Aorta (tissue), 5 donors: ENCODE data around the gene HNRNPH2. TPM values are rescaled to one million over a fixed set of nuclear protein-coding genes. Genes with fewer than 3 reads are reported as not detected.

Experiments
- ATAC-seq: fragments of 200-7000 bp; cut with Tn5 transposase; one replicate; pipeline ENCODE4 v1.9.1; 2022; ENCODE audit warnings: moderate library complexity; ENCODE audit not compliant: low FRiP score
- DNase-seq, 2 donors: peaks; one replicate each; pipeline ENCODE4 v3.0.0-alpha.2; 2020
- H3K27ac ChIP-seq, 2 donors: one replicate each; pipeline ENCODE4 v1.5.1; 2013; ENCODE audit warnings: low read length in 2 of 2, mild to moderate bottlenecking in 2 of 2, moderate library complexity in 2 of 2, control low read depth in 1 of 2, inconsistent platforms in 1 of 2, low read depth in 1 of 2
- H3K27me3 ChIP-seq, 2 donors: one replicate each; pipeline ENCODE4 v1.6.1; 2013; ENCODE audit warnings: control low read depth in 1 of 2, low read length in 1 of 2, mild to moderate bottlenecking in 1 of 2, moderate library complexity in 1 of 2; ENCODE audit not compliant: insufficient read depth in 2 of 2, control insufficient read depth in 1 of 2
- H3K36me3 ChIP-seq, 2 donors: one replicate each; pipeline ENCODE4 v1.6.1; 2013; ENCODE audit warnings: control low read depth in 1 of 2, low read length in 1 of 2, mild to moderate bottlenecking in 1 of 2; ENCODE audit not compliant: insufficient read depth in 2 of 2, control insufficient read depth in 1 of 2
- H3K4me1 ChIP-seq, 2 donors: one replicate each; pipeline ENCODE4 v1.6.1; 2013; ENCODE audit warnings: low read length in 2 of 2, control low read depth in 1 of 2, mild to moderate bottlenecking in 1 of 2, moderate library complexity in 1 of 2; ENCODE audit not compliant: insufficient read depth in 2 of 2, control insufficient read depth in 1 of 2
- H3K4me3 ChIP-seq, 2 donors: one replicate each; pipeline ENCODE4 v1.5.1; 2013; ENCODE audit warnings: low read length in 2 of 2, control low read depth in 1 of 2, mild to moderate bottlenecking in 1 of 2
- H3K9me3 ChIP-seq: one replicate; pipeline ENCODE4 v1.6.1; 2013; ENCODE audit warnings: mild to moderate bottlenecking, low read length; ENCODE audit not compliant: control insufficient read depth
- WGBS, 2 donors: extraction: QIAGEN DNeasy Blood & Tissue Kit; methylation state at CpG; one replicate each; pipeline ENCODE4 v1.1.7; 2013; 5-methylcytosine and 5-hydroxymethylcytosine counted together
- intact Hi-C, 2 donors: fragments of 100-400 bp; cut with DNase I; formaldehyde crosslinking; loops; one replicate each; pipeline versions ENCODE4 v1.14.2 to v1.15.0; 2022
- polyA plus RNA-seq, 2 donors: library from polyadenylated mRNA; stranded (reverse); fragments of 200-250 nt; gene quantifications; one replicate each; pipeline ENCODE4 v1.2.3, GENCODE V29; 2013
- total RNA-seq, 2 donors: library from RNA; stranded (reverse); fragmentation: NEBNext Ultra II Directional; extraction: Animal tissue kit (Norgen Biotek cat#: 25700); gene quantifications; one replicate each; pipeline ENCODE4 v1.2.1, GENCODE V29; 2021
- donor health status: healthy with polysubstance abuse.
- donor health status: Bipolar disorder and iron deficiency.
- donor health status: DM: no; HTN: no; CAD: no.
- donor health status: DM: no; HTN: no; CAD: no.
- donor health status: DM: yes; HTN: yes; CAD: no.

HNRNPH2 gene
- total and polyA plus RNA-seq, 4 donors, result 49.3 to 53.1 (median 52.0) TPM

DNA sequence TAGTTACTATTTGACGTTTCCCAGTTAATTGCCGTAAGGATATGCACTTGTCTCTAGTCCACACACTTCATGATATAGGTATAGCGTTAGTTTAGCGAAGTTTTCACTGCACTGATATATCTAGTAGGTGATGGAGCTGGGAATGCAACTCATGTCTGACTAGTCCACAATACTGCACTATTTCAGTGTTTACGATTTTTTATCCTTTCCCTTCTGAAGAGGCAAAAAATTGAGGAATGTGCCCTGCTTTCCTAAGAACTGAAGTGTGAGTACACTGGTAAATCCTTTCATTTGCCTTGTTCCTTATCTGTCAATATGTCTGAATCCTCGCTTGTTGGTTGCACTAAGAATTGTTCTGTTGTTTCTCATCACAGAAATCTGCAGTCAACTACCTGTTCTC, 16.2 kb upstream of the HNRNPH2 start:
- no peaks in the 10 kb centered on the region for H3K36me3 ChIP-seq
- no peaks in the 10 kb centered on the region for H3K4me1 ChIP-seq
- no peak overlapping the region for H3K4me3 ChIP-seq
- intact Hi-C loops, result no loop called here
- H3K27ac ChIP-seq, result no peak overlapping the region
- DNase-seq (no peak), ATAC-seq (no peak)
- WGBS, 2 donors, result 56 to 76% methylated on average over 6 of the region's 6 CpGs
- no peaks in the 10 kb centered on the region for H3K27me3 ChIP-seq
- H3K9me3 ChIP-seq, result no peaks in the 10 kb centered on the region

- intact Hi-C loops, result no loop called here
- 81 to 84% methylated on average over 11 of the region's 11 CpGs for WGBS, 2 donors
- no peak for DNase-seq
Observed at GRCh38 chrX:101393530-101394305, 14.3 kb upstream of the HNRNPH2 start.

DNA sequence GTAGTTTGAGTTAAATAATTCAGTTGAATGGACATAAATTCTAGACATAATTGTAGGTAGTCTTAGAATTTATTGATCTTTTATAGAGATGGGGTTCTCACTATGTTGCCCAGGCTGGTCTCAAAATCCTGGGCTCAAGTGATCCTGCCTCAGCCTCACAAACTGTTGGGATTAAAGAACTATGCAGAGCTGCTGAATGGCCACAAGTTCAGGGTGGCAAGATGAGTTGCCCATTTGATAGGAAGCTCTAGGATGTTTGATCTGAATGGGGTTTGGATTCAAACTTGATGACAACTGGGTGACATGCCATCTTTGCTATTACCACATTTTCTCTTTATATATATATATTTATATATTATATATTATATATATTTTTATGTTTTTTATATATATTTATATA, 13.7 kb upstream of the HNRNPH2 start:
- Histone ChIP-seq H3K36me3 (no peaks in the 10 kb centered on the region), H3K4me3 (no peak overlapping the region), H3K4me1 (no peaks in the 10 kb centered on the region), H3K9me3 (no peaks in the 10 kb centered on the region), H3K27me3 (no peaks in the 10 kb centered on the region), H3K27ac (no peak overlapping the region)
- intact Hi-C loops, result no loop called here
- ATAC-seq (no peak), DNase-seq (no peak)

More at GRCh38 chrX:101393530-101394305, 14.3 kb upstream of the HNRNPH2 start:
- Histone ChIP-seq H3K4me3 (no peak overlapping the region), H3K27me3 (no peaks in the 10 kb centered on the region), H3K36me3 (no peaks in the 10 kb centered on the region), H3K4me1 (no peaks in the 10 kb centered on the region), H3K27ac (no peak overlapping the region), H3K9me3 (no peaks in the 10 kb centered on the region)
- no peak for ATAC-seq

DNA sequence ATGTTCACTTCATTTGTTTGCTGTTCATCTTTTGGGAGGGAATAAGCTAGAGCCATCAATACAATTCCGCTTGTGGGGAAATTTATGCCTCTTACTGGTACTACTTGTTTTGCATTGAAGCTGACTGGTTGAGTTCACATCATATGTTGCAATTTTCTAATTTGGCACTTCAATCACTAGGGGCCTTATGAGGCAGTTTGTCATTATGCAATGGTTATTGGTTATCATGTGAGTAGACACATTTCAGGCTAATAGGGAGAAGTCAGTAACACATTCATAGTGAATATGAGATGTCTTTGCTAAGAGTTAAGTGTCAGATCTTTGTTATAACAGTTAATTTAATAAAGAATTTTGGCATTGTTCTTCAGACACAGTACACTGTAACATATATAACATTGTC, 12.2 kb upstream of the HNRNPH2 start:
- DNase-seq (no peak), ATAC-seq (no peak)
- Histone ChIP-seq H3K4me3 (no peak overlapping the region), H3K4me1 (no peaks in the 10 kb centered on the region), H3K27ac (no peak overlapping the region), H3K27me3 (no peaks in the 10 kb centered on the region), H3K36me3 (no peaks in the 10 kb centered on the region), H3K9me3 (no peaks in the 10 kb centered on the region)
- 88 to 94% methylated on average over 1 of the region's 1 CpG for whole genome bisulfite sequencing, 2 donors
- intact Hi-C loops, result no loop called here

DNA sequence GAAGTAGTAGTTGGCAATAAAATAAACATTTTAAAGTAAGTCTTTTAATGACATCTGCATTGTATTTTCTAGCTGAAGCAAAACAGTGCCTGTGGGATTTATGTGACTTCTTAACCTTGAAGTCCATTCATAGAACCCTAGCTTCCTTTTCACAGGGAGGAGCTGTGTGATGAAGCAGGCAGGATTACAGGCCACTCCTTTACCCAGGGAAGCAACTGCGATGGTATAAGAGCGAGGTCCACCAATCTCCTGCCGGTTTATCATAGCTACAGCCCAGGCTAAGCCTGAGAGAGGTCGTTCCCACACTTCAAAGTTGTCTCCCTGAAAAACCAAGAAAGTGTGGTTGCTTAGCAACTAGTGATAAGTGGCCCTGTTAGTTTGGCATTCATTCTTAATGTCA, 10.2 kb upstream of the HNRNPH2 start:
- ATAC-seq (no peak), DNase-seq (no peak)
- no peaks in the 10 kb centered on the region for H3K27me3 ChIP-seq
- no peaks in the 10 kb centered on the region for H3K4me1 ChIP-seq
- intact Hi-C loops, result no loop called here
- no peak overlapping the region for H3K4me3 ChIP-seq
- H3K27ac ChIP-seq, result no peak overlapping the region
- no peaks in the 10 kb centered on the region for H3K36me3 ChIP-seq
- no peaks in the 10 kb centered on the region for H3K9me3 ChIP-seq
- WGBS, 2 donors, result 32 to 36% methylated on average over 4 of the region's 4 CpGs

DNA sequence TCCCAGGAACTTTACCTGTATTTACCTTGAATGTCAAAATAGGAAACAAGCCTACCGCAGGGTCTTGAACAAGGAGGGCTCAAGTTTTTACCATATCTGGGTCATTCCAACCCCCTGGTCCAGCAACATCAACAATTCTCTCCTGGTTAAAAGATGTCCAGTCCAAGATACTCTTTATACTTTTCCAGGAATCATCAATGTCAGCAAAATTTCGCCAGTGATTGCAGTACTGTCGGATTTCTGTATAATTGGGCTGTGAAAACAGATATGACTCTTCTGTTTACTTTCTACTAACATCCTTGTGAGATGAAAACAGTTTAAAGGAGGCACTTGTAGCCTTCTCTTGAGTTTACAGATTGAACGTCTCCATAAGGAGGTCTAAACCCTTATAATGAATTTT, 9.3 kb upstream of the HNRNPH2 start:
- 73 to 91% methylated on average over 4 of the region's 4 CpGs for WGBS, 2 donors
- Histone ChIP-seq H3K27ac (no peak overlapping the region), H3K4me3 (no peak overlapping the region), H3K9me3 (no peaks in the 10 kb centered on the region), H3K27me3 (no peaks in the 10 kb centered on the region), H3K36me3 (no peaks in the 10 kb centered on the region), H3K4me1 (no peaks in the 10 kb centered on the region)
- intact Hi-C loops, result no loop called here
- ATAC-seq, result no peak
- DNase-seq, result no peak

- intact Hi-C loops, result no loop called here
- no peaks in the 10 kb centered on the region for H3K4me1 ChIP-seq
- no peak overlapping the region for H3K27ac ChIP-seq
- DNase-seq (no peak), ATAC-seq (no peak)
- no peak overlapping the region for H3K4me3 ChIP-seq
- WGBS, 2 donors, result 81 to 93% methylated on average over 4 of the region's 4 CpGs
- H3K27me3 ChIP-seq, result no peaks in the 10 kb centered on the region
- H3K36me3 ChIP-seq, result no peaks in the 10 kb centered on the region
- H3K9me3 ChIP-seq, result no peaks in the 10 kb centered on the region
Observed at GRCh38 chrX:101399825-101400224, 8.2 kb upstream of the HNRNPH2 start.

GRCh38 chrX:101407167-101407747, 765 bp upstream of the HNRNPH2 start:
- no peaks in the 10 kb centered on the region for H3K4me1 ChIP-seq
- peak overlapping the region; percentile 37 to 54 for H3K4me3 ChIP-seq
- DNase-seq (no peak), ATAC-seq (peak; percentile 31)
- H3K36me3 ChIP-seq, result no peaks in the 10 kb centered on the region
- WGBS, 2 donors, result 1 to 28% methylated on average over 14 to 15 of the region's 15 CpGs
- intact Hi-C loops, result no loop called here
- peak overlapping the region in 1 of 2 donors; percentile 84 for H3K27ac ChIP-seq
- no peaks in the 10 kb centered on the region for H3K9me3 ChIP-seq
- H3K27me3 ChIP-seq, result no peaks in the 10 kb centered on the region

DNA sequence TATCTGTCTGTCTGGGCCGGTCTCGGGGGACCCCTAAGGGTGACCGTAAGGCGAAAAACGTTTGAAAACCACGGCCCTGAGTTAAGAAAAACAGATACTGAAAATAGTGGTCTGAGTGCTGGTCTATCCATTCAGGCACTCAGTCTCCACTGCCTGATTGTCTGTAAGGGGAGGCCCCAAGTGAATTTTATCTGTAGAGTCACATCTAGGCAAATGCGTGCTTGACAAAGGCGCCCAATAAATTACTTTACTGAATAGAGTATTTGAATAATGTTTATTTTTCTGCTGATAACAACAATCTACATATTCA, 465 bp downstream of the HNRNPH2 start:
- no peaks in the 10 kb centered on the region for H3K27me3 ChIP-seq
- H3K4me1 ChIP-seq, result no peaks in the 10 kb centered on the region
- H3K36me3 ChIP-seq, result no peaks in the 10 kb centered on the region
- H3K27ac ChIP-seq, result peak overlapping the region; percentile 71 to 96
- intact Hi-C loops, result no loop called here
- no peak for ATAC-seq
- no peak for DNase-seq
- peak overlapping the region; percentile 43 to 95 for H3K4me3 ChIP-seq
- H3K9me3 ChIP-seq, result no peaks in the 10 kb centered on the region
- 0 to 26% methylated on average over 8 of the region's 8 CpGs for WGBS, 2 donors
